Gastroesophageal sphincter (tissue), 3 donors: ENCODE data around the gene BRD4.

Experiments
- CTCF ChIP-seq, 4 experiments: fragments of 200-600 bp in 2 of 4; fragments of 450-650 bp in 2 of 4; sonication (generic) in 1 of 4; IDR thresholded peaks; one replicate each; pipeline ENCODE4 v1.5.1; 2017 to 2019; ENCODE audit warnings: antibody characterized with exemption in 4 of 4, mild to moderate bottlenecking in 2 of 4, moderate library complexity in 2 of 4
- EP300 ChIP-seq: sonication (generic); formaldehyde crosslinking; IDR thresholded peaks from one replicate; pipeline ENCODE4 v1.6.1; 2017; ENCODE audit warnings: antibody characterized with exemption, mild to moderate bottlenecking
- POLR2A ChIP-seq, 2 donors: fragments of 450-650 bp; IDR thresholded peaks; one replicate each; pipeline ENCODE4 v1.6.1; 2017; ENCODE audit warnings: antibody characterized with exemption in 2 of 2, mild to moderate bottlenecking in 2 of 2, moderate library complexity in 1 of 2
- POLR2AphosphoS5 ChIP-seq: sonication (generic); formaldehyde crosslinking; IDR thresholded peaks from one replicate; pipeline ENCODE4 v1.6.1; 2017; ENCODE audit warnings: antibody characterized with exemption

GRCh38 chr19:15290166-15290565 lies 42.2 kb downstream of the BRD4 start:
- TF ChIP-seq EP300 (no peak), CTCF (IDR thresholded peaks at IDR 0.05) (no peak), POLR2A (IDR thresholded peaks at IDR 0.05) (no peak), POLR2AphosphoS5 (no peak)
